GM19099 (cell line): ENCODE results near the gene GGA1.

Experiments
- POLR2A ChIP-seq: IDR thresholded peaks from 3 replicates; pipeline ENCODE4 v1.6.1; 2011; ENCODE audit warnings: low read depth; ENCODE audit not compliant: insufficient read length; ENCODE audit errors: extremely low read depth

Gene GGA1

DNA sequence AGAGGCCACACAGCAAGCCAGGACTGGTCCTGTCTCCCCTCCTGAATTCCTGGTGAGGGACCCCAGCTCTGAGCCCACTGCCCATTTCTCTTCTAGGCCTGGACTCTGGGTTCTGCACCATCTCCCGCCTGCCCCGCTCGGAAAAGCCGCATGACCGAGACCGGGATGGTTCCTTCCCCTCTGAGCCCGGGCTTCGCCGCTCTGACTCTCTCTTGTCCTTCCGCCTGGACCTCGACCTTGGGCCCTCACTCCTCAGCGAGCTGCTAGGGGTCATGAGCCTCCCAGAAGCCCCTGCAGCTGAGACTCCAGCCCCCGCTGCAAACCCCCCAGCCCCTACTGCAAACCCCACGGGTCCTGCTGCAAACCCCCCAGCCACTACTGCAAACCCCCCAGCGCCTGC lies 40.6 kb upstream of the GGA1 start:
- TF ChIP-seq POLR2A, result no peak

DNA sequence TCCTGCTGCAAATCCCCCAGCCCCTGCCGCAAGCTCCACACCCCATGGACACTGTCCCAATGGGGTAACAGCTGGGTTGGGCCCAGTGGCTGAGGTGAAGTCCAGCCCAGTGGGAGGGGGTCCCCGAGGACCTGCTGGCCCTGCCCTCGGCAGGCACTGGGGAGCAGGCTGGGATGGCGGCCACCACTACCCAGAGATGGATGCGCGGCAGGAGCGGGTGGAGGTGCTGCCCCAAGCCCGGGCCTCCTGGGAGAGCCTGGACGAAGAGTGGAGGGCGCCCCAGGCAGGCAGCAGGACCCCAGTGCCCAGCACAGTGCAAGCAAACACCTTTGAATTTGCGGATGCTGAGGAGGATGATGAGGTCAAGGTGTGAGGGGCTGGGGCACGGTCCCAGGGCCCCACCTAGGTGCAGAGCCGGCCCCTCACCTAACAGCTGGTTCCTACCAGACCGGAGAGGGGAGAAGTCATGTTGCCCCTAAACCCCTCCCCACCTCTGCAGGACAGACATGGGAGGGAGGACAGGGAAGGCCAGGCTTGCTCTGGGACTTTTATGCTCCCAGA lies 40.1 kb upstream of the GGA1 start:
- no peak for TF ChIP-seq POLR2A

DNA sequence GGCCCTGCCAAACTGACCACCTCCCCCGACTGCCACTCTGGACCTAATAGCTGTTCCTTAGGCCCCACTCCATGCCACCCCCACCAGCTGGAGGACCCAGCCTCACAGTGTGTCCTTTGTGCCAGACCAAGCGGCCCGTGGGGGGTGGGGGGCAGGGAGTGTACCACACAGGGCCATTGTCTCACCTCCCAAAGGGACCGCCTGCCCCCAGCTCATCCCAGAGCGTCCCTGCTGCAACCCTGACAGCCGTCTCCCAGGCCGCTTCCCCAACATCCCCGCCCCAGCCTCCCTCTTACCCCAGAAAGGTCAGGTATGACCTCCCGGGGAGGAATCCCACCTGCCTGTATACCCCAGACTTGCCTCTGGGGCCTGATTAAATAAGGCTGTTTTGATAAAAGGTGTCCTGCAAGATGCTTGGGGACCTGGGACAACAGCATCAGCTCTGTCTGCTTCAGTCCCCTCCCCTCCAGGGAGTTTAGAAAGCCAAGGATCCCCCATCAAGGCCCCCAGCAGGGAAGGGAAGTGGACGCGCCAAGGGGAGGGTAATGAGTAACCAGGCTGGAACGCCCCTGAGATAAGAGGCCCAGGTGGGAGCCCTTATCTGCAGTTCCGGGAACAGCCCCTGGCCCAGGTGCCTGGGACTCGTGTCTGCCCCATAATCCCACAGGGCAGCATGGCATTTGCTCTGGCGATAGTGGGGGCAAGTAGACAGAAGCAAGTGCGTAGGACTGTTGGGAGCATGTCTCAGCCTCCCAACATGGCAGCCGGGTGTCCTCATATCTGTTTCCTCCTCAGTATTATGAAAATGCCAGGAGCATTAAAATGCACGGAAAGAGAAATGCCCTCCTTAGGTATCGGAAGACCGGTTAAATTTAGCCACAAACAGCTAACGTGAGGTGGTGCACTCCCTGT lies 39.4 kb upstream of the GGA1 start:
- TF ChIP-seq POLR2A, result no peak

DNA sequence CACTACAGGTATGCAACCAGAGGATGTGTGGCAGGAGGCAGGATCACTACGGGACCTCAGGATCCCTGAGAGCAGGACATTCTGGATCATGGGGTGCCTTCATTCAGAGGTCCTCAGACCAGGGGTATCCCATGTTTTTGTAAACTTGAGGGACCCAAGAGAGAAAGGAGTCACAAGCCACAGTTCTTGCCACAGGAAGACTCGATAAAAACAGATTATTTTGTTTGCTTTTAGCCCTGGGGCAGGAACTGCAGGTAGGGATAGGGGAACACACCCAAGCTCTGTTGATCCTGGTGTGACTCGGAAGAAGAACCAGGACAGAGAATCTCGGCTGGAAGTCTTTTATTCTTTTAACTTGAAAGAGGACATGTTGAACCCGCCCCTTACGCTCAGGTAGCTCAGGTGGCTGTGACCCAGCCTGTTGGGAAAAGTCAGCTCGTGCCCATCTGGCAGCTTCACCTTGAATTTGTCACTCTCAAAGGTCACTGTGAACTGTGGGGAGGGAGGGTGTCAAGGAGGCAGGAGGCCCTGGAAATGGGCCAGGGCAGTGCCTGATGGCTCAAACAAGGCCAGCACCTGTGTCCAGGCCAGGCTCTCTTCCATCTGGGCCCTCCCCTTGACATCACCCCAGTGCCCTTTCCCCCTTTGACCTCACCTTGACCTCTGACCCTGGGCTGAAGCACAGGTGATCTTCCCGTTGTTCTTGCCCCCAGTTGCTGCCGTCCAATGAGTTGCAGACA lies 38.5 kb upstream of the GGA1 start:
- no peak for TF ChIP-seq POLR2A

DNA sequence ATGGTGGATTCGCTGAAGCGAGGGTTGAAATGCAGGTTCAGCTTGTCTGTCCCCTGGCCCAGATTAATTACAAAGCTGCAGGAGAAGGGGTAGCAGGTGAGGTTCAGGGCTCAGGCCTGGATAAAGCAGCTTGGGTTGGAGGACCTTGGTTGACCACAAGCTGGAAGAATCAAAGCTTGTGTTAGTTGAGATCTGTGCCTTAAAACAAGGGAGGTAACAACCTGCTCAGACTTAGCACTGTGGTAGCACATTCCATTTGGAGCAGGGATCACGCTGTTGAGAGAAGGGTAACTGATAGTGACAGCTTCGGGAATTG lies 38.0 kb upstream of the GGA1 start:
- no peak for TF ChIP-seq POLR2A

DNA sequence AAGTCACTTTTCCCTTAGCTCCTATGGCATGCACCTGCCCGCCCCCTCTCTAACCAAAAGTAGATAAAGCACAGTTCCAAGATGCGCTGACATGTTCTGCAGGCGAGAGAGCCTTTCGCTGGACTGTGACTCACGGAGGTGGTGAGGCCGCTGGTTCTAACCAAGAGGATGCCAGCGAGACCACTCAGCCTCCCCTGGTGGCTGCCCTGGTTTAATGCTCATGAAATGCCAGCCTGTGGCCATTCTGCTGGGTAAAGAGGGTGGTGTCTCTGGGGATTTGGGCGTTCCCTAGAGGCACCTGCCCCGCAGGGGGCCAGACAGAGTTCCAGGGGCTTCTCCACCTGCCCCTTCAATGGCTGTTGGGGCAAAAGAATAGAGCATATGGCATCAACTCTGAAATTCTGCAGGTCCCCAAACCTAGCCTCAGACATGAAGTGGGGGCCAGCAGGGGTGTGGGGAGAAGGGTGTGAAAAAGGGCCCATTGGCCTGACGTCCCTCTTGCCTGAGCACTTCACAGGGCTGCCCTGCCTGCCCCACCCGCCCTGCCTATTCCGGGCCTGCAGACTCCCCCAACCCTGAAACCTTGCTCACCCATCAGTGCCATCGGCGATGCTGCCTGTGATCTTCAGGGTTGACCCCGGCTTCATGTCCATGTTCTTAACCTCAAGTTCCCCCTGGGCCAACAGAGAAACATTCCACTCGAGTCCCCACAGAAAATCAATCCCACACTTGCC lies 37.2 kb upstream of the GGA1 start:
- no peak for TF ChIP-seq POLR2A

GRCh38 chr22:37571992-37572373 lies 36.7 kb upstream of the GGA1 start:
- TF ChIP-seq POLR2A, result no peak

DNA sequence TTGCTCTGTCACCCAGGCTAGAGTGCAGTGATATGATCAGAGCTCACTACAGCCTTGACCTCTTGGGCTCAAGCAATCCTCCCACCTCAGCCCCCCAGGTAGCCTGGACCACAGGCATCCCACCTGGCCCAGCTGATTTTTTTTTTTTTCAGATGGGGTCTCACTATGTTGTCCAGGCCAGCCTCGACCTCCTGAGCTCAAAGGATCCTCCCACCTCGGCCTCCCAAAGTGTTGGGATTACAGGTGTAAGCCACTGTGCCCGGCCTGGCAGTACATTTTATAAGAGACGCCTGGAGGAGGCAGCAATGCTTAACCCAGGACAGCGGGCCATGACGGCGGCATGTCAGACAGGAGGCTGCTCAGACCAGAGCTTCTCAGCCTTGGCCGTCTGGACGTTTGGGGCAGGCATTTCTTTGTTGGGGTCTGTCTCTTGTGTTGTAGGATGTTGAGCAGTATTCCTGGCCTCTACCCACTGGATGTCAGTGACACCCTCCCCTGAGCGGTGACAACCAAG lies 33.1 kb upstream of the GGA1 start:
- no peak for TF ChIP-seq POLR2A

- TF ChIP-seq POLR2A, result no peak
These were observed 30.6 kb upstream of the GGA1 start for GRCh38 chr22:37578002-37578401.

- no peak for TF ChIP-seq POLR2A
These were observed 27.1 kb upstream of the GGA1 start for GRCh38 chr22:37581504-37581903.

DNA sequence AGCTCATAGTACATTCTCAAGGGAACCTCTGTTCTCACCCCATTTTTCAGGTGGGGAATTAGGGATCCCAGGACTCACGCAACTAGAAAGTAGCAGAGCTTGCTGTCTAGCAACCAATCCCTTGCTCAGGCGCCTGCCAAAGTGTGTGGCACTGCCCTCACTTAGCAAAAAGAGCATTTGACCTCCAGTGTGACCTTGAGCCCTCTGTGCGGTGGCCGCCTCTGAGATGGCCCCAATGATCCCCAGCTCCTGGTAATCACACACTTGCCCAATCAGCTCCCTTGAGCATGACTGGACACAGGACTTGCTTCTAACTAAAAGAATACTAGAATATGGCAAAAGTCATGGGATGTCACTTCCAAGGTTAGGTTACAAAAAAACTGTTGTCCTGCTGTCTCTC lies 26.1 kb upstream of the GGA1 start:
- no peak for TF ChIP-seq POLR2A

- TF ChIP-seq POLR2A, result no peak
These were observed 20.0 kb upstream of the GGA1 start for GRCh38 chr22:37588546-37589215.

DNA sequence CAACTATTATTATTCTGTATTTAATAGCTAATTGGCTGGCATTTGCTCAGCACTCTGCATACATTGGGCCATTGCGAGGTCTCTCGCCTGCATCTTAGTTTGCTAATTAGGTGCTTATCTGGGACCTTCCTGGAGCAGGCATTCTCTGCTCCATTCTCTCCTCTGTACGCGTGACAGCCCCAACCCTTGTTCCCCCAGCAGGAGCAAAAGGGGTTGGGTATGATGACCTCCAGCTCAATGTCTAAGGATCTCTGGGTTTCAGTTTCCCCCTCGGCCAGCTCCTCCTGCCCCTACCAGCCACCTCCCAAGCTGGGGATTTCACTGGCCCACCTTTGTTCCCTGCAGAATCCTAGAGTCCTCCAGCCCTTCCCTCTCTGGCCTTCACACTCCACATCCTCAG lies 19.0 kb upstream of the GGA1 start:
- no peak for TF ChIP-seq POLR2A

GRCh38 chr22:37591823-37592404 lies 16.7 kb upstream of the GGA1 start:
- no peak for TF ChIP-seq POLR2A
